ENCODE measurements around the gene FRAT1.
A peak's percentile ranks its signal among the peaks of the same experiment; 100 is the strongest.

Gene FRAT1

DNA sequence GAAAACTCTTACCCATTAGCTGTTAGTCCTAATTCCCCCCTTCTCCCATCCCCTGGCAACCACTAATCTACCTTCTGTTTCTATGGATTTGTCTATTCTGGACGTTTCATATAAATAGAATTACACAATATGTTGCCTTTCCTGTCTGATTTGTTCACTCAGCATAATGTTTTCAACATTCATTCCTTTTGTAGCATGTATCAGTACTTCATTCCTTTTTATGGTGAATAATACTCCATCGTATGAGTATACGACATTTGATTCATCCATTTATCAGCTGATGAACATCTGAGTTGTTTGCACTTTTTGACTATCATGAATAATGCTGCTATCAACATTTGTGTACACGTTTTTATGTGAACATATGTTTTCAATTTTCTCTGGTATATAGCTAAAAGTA is 4.4 kb upstream of the FRAT1 start:
- TF ChIP-seq, protein P1, sequence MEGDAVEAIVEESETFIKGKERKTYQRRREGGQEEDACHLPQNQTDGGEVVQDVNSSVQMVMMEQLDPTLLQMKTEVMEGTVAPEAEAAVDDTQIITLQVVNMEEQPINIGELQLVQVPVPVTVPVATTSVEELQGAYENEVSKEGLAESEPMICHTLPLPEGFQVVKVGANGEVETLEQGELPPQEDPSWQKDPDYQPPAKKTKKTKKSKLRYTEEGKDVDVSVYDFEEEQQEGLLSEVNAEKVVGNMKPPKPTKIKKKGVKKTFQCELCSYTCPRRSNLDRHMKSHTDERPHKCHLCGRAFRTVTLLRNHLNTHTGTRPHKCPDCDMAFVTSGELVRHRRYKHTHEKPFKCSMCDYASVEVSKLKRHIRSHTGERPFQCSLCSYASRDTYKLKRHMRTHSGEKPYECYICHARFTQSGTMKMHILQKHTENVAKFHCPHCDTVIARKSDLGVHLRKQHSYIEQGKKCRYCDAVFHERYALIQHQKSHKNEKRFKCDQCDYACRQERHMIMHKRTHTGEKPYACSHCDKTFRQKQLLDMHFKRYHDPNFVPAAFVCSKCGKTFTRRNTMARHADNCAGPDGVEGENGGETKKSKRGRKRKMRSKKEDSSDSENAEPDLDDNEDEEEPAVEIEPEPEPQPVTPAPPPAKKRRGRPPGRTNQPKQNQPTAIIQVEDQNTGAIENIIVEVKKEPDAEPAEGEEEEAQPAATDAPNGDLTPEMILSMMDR (IDR thresholded peaks at IDR 0.05; ENCODE audit: unreplicated experiment in 3 of 3) = no peak
- Mint-ChIP-seq H3K36me3 (ENCODE audit: low read depth) (no peaks in the 10 kb centered on the region), H3K27ac (no peak overlapping the region), H3K9me3 (no peaks in the 10 kb centered on the region), H3K27me3 (ENCODE audit: low read depth) (peaks cover 16% of the 10 kb centered on the region), H3K4me3 (no peak overlapping the region), H3K4me1 (peaks cover 5% of the 10 kb centered on the region)

- peaks cover 25% of the 10 kb centered on the region for H3K4me1 Mint-ChIP-seq
- no peaks in the 10 kb centered on the region for H3K36me3 Mint-ChIP-seq (ENCODE audit: low read depth)
- TF ChIP-seq, protein P1 (IDR thresholded peaks at IDR 0.05; ENCODE audit: unreplicated experiment in 3 of 3) = no peak
- peak overlapping the region; percentile 39 to 82 (median 80) for H3K27ac Mint-ChIP-seq
- no peaks in the 10 kb centered on the region for H3K9me3 Mint-ChIP-seq
- peak overlapping the region; percentile 84 to 87 (median 86) for H3K4me3 Mint-ChIP-seq
- H3K27me3 Mint-ChIP-seq (ENCODE audit: low read depth) = peaks cover 48% of the 10 kb centered on the region
These were observed 804 bp downstream of the FRAT1 start for GRCh38 chr10:97319671-97320479.

GRCh38 chr10:97320480-97321031 is 1.5 kb downstream of the FRAT1 start:
- peak overlapping the region; percentile 84 to 87 (median 86) for H3K4me3 Mint-ChIP-seq
- H3K27me3 Mint-ChIP-seq (ENCODE audit: low read depth) = peaks cover 48% of the 10 kb centered on the region
- no peaks in the 10 kb centered on the region for H3K36me3 Mint-ChIP-seq (ENCODE audit: low read depth)
- TF ChIP-seq, protein P1 (IDR thresholded peaks at IDR 0.05; ENCODE audit: unreplicated experiment in 3 of 3) = no peak
- H3K9me3 Mint-ChIP-seq = no peaks in the 10 kb centered on the region
- H3K27ac Mint-ChIP-seq = peak overlapping the region; percentile 39 to 82 (median 80)
- H3K4me1 Mint-ChIP-seq = peaks cover 25% of the 10 kb centered on the region

DNA sequence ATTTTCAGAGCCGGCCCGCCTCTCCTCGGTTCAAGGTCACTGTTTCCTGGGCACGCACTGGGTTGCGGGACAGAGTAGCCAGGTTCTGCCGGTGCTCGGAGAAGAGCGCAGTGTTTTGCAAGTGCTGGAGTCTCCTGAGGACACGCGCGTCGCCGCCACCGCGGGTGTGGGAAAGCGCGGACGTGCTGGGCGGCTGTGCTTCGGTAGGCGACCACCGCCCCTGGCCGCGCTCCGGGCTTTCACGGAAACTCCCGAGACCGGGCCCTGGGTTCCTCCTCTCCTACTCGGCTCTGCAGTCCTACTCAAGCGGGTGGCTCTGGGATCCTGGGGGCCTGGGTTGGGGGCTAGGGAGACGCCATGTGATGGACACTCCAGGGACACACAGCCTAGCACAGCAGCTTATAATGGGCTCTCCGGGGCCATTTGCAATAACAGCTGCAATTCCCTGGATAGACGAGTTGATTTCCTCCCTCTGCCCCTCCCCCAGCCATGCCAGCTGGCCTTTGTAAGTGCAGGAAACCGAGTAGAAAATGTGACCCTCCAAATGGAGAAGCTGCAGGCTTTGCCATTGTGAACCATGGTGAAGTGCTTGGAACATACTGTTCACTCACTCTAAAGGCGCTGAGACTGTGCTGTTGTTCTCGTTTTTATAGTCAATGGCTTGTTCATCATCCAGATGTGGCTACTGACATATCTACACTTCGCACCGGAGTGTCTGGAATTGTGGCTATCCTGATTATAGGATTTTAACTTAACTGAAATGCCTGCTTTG is 2.1 kb downstream of the FRAT1 start:
- TF ChIP-seq, protein P1 (IDR thresholded peaks at IDR 0.05; ENCODE audit: unreplicated experiment in 3 of 3) = no peak

DNA sequence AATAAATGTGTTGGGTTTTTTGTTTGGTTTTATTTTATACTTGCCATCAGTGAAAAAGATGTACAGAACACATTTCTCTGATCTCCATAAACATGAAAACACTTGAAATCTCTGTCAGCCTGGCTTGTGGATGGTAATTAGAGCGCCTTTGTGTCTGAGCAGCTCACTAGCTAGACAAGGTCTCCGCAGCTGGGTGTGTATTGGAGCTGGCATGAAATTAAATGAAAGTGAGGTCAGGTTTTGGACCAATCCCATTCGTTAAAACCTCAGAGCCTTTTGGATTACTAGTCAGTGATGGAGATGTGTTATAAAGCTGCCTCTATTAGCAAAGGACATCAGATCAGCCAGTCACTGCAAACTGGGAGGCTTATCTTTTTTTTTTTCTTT is 2.7 kb downstream of the FRAT1 start:
- Mint-ChIP-seq H3K4me1 (peaks cover 25% of the 10 kb centered on the region), H3K27ac (peak overlapping the region; percentile 56 to 82 (median 80)), H3K36me3 (ENCODE audit: low read depth) (no peaks in the 10 kb centered on the region), H3K27me3 (ENCODE audit: low read depth) (peaks cover 48% of the 10 kb centered on the region), H3K9me3 (no peaks in the 10 kb centered on the region), H3K4me3 (peak overlapping the region; percentile 84 to 87 (median 86))
- TF ChIP-seq, protein P1 (IDR thresholded peaks at IDR 0.05; ENCODE audit: unreplicated experiment in 3 of 3) = no peak

More for the DNA sequence above, 2.1 kb downstream of the FRAT1 start:
- H3K4me3 Mint-ChIP-seq = peak overlapping the region; percentile 84 to 87 (median 86)
- no peaks in the 10 kb centered on the region for H3K9me3 Mint-ChIP-seq
- H3K27me3 Mint-ChIP-seq (ENCODE audit: low read depth) = peaks cover 48% of the 10 kb centered on the region
- H3K27ac Mint-ChIP-seq = peak overlapping the region; percentile 56 to 82 (median 80)
- H3K36me3 Mint-ChIP-seq (ENCODE audit: low read depth) = no peaks in the 10 kb centered on the region
- peaks cover 25% of the 10 kb centered on the region for H3K4me1 Mint-ChIP-seq
